ENCODE measurements around the gene PIK3CD. TPM values are rescaled to one million over a fixed set of nuclear protein-coding genes. Genes with fewer than 3 reads are reported as not detected.

PIK3CD gene
- total RNA-seq, 1 experiment from 2014 or later = 10.3 TPM

DNA sequence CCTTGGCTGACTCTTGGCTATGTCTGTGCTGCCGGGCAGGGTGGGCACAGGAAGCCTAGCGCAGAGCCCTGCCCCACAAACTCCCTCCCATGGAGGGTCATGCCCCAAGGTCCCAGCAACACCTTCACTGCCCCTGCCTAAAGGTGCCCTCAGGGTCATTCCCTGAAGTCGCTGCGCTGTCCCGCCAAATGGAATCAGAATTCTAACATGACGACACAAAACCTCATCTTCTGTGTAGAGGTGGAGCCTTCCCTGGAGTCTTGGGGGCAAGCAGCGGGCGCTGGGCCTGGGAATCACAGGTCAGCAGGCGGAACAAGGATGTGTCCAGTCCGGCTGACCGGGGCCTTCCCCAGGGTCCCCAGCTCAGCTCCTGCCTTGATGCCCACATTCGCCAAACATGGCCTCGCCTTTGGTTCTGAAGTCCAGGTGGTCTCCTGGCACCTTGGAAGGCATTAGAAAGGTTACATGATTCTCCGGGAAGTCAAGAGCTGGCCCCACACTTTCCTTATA is 45.5 kb upstream of the PIK3CD start:
- Histone ChIP-seq H3K27ac (no peak overlapping the region), H3F3A (ENCODE audit: insufficient read depth, low read depth) (no peaks in the 10 kb centered on the region), H3K4me1 (replicated peaks; ENCODE audit: insufficient read depth) (no peaks in the 10 kb centered on the region), H2AFZ (no peak overlapping the region), H3K9me2 (ENCODE audit: insufficient read depth) (no peaks in the 10 kb centered on the region), H3K79me2 (ENCODE audit: low read depth) (no peaks in the 10 kb centered on the region), H4K20me1 (ENCODE audit: insufficient read depth) (no peaks in the 10 kb centered on the region), H3K4me3 (no peak overlapping the region), H3K36me3 (ENCODE audit: low read depth) (no peaks in the 10 kb centered on the region), H3K27me3 (ENCODE audit: insufficient read depth, low read depth) (no peaks in the 10 kb centered on the region), H3K9me3 (ENCODE audit: insufficient read depth, low read depth) (no peaks in the 10 kb centered on the region), H3K4me2 (no peak overlapping the region)
- DNase-seq = no peak
- no peak for TF ChIP-seq CTCF (conservative IDR thresholded peaks at IDR 0.05)
- no peak for TF ChIP-seq EZH2 (IDR thresholded peaks at IDR 0.05; ENCODE audit: low read depth)
- POLR2A ChIA-PET (ENCODE audit: unreplicated experiment) = no interaction called here
- no TSS peak for BruUV-seq (replicated peaks)
- CTCF ChIA-PET = no interaction called here
- intact Hi-C loops (cut with micrococcal nuclease; ENCODE audit: unreplicated experiment) = no loop called here

GRCh38 chr1:9606458-9606857 is 45.1 kb upstream of the PIK3CD start:
- intact Hi-C loops (cut with micrococcal nuclease; ENCODE audit: unreplicated experiment) = no loop called here
- Histone ChIP-seq H3K9me2 (ENCODE audit: insufficient read depth) (no peaks in the 10 kb centered on the region), H3F3A (ENCODE audit: insufficient read depth, low read depth) (no peaks in the 10 kb centered on the region), H3K4me2 (no peak overlapping the region), H3K79me2 (ENCODE audit: low read depth) (no peaks in the 10 kb centered on the region), H2AFZ (no peak overlapping the region), H3K4me1 (replicated peaks; ENCODE audit: insufficient read depth) (no peaks in the 10 kb centered on the region), H3K9me3 (ENCODE audit: insufficient read depth, low read depth) (no peaks in the 10 kb centered on the region), H3K27me3 (ENCODE audit: insufficient read depth, low read depth) (no peaks in the 10 kb centered on the region), H4K20me1 (ENCODE audit: insufficient read depth) (no peaks in the 10 kb centered on the region), H3K27ac (no peak overlapping the region), H3K4me3 (no peak overlapping the region), H3K36me3 (ENCODE audit: low read depth) (no peaks in the 10 kb centered on the region)
- POLR2A ChIA-PET (ENCODE audit: unreplicated experiment) = no interaction called here
- no peak for DNase-seq
- TF ChIP-seq CTCF (conservative IDR thresholded peaks at IDR 0.05) (no peak), EZH2 (IDR thresholded peaks at IDR 0.05; ENCODE audit: low read depth) (no peak)
- CTCF ChIA-PET = no interaction called here
- BruUV-seq (replicated peaks) = no TSS peak

DNA sequence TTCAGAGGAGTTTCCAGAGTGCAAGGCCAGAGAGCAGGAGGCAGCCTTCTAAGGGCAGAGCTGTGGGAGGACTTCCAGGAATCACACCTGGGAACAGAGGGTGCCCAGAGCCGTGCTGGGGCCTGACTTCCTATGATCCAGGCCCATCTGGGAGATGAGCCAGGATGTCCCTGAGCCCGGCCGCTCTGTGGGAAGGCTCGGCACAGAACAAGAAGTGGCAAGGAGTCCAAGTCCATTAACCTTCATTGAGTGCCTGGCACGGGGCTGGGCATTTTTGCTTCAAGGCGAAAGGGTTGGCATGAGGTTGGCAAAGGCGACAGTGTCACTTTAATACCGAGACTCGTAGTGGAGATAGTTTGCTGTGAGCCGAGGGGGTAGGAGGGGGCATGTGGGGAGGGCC is 44.6 kb upstream of the PIK3CD start:
- no peak overlapping the region for H3K4me3 ChIP-seq
- H3K36me3 ChIP-seq (ENCODE audit: low read depth) = no peaks in the 10 kb centered on the region
- no peaks in the 10 kb centered on the region for H3K4me1 ChIP-seq (replicated peaks; ENCODE audit: insufficient read depth)
- ChIA-PET POLR2A (ENCODE audit: unreplicated experiment) (no interaction called here), CTCF (no interaction called here)
- TF ChIP-seq EZH2 (IDR thresholded peaks at IDR 0.05; ENCODE audit: low read depth) (no peak), CTCF (conservative IDR thresholded peaks at IDR 0.05) (no peak)
- H3K27me3 ChIP-seq (ENCODE audit: insufficient read depth, low read depth) = no peaks in the 10 kb centered on the region
- H3K9me2 ChIP-seq (ENCODE audit: insufficient read depth) = no peaks in the 10 kb centered on the region
- H3K27ac ChIP-seq = no peak overlapping the region
- H4K20me1 ChIP-seq (ENCODE audit: insufficient read depth) = no peaks in the 10 kb centered on the region
- BruUV-seq (replicated peaks) = no TSS peak
- H2AFZ ChIP-seq = no peak overlapping the region
- no peak for DNase-seq
- H3K9me3 ChIP-seq (ENCODE audit: insufficient read depth, low read depth) = no peaks in the 10 kb centered on the region
- H3K4me2 ChIP-seq = no peak overlapping the region
- H3F3A ChIP-seq (ENCODE audit: insufficient read depth, low read depth) = no peaks in the 10 kb centered on the region
- no peaks in the 10 kb centered on the region for H3K79me2 ChIP-seq (ENCODE audit: low read depth)
- intact Hi-C loops (cut with micrococcal nuclease; ENCODE audit: unreplicated experiment) = no loop called here

All from PC-9 (cell line).